ENCODE results near the gene PIGL.

GRCh38 chr17:16358394-16358793 lies 141.4 kb downstream of the PIGL start:
- TF ChIP-seq CTCF (conservative IDR thresholded peaks at IDR 0.05) (no peak), EZH2 (IDR thresholded peaks at IDR 0.05; ENCODE audit: low read depth) (no peak)

Measured in PC-9 (cell line).